Measurements from ENCODE around the gene CINP. TPM values are rescaled to one million over a fixed set of nuclear protein-coding genes. Genes with fewer than 3 reads are reported as not detected.

The CINP gene
- total RNA-seq, 4 donors from 2014 or later: 28.3 to 35.1 (median 29.4) TPM

DNA sequence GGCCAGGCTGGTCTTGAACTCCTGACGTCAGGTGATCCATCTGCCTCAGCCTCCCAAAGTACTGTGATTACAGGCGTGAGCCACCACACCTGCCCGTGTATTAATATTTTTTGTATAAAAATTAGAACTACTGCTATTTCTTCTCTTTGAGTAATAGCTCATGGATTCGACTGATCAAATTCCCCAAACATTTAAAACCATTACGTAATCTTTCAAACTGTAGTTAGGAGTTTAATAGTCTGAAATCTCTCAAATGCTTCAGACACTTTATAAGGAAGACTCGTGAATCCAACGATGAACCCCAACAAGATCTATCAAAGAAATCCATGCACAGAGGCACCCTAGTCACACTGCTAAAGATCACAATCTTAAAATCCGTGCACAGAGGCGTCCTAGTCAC, 16.1 kb upstream of the CINP start:
- H3K4me1 ChIP-seq: no peaks in the 10 kb centered on the region
- no peak overlapping the region for H3K27ac ChIP-seq
- H3K9me3 ChIP-seq: no peaks in the 10 kb centered on the region
- 92% methylated on average over 9 of the region's 9 CpGs for WGBS
- no peaks in the 10 kb centered on the region for H3K27me3 ChIP-seq
- H3K4me3 ChIP-seq: no peak overlapping the region
- TF ChIP-seq CTCF (IDR thresholded peaks at IDR 0.05): no peak
- TF ChIP-seq POLR2A (IDR thresholded peaks at IDR 0.05): no peak
- TF ChIP-seq EP300 (IDR thresholded peaks at IDR 0.05): no peak
- TF ChIP-seq POLR2AphosphoS5 (IDR thresholded peaks at IDR 0.05): no peak
- DNase-seq (ENCODE audit: low spot score in 2 of 2): no peak
- H3K36me3 ChIP-seq: peaks cover 36% of the 10 kb centered on the region

DNA sequence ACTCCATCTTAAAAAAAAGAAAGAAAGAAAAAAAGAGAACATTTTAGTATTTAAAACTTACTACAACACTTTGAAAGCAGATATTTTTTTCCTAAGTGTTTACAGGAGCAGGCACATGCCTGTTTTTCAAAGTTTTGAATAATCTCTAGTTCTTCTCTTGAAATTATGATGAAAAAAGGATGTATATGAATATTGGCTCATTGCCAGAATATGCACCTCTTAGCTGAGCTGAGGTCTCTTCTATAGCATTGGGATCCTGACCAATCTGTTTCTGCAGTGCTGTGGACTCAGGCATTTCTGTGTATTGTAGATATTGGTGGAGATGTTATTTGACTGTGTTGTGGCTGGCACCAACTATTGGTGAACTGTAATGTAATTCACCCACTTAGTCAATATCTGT, 15.0 kb upstream of the CINP start:
- H3K4me3 ChIP-seq: no peak overlapping the region

GRCh38 chr14:102375119-102375518, 12.4 kb upstream of the CINP start:
- TF ChIP-seq CTCF (IDR thresholded peaks at IDR 0.05) (no peak), POLR2A (IDR thresholded peaks at IDR 0.05) (no peak), EP300 (IDR thresholded peaks at IDR 0.05) (no peak), POLR2AphosphoS5 (IDR thresholded peaks at IDR 0.05) (no peak)
- no peaks in the 10 kb centered on the region for H3K4me1 ChIP-seq
- 95% methylated on average over 5 of the region's 5 CpGs for WGBS

More for the DNA sequence above, 15.0 kb upstream of the CINP start:
- no peaks in the 10 kb centered on the region for H3K27me3 ChIP-seq
- peaks cover 36% of the 10 kb centered on the region for H3K36me3 ChIP-seq
- TF ChIP-seq EP300 (IDR thresholded peaks at IDR 0.05) (no peak), POLR2AphosphoS5 (IDR thresholded peaks at IDR 0.05) (no peak), CTCF (IDR thresholded peaks at IDR 0.05) (no peak), POLR2A (IDR thresholded peaks at IDR 0.05) (no peak)
- no peaks in the 10 kb centered on the region for H3K9me3 ChIP-seq
- no peaks in the 10 kb centered on the region for H3K4me1 ChIP-seq
- DNase-seq (ENCODE audit: low spot score in 2 of 2): no peak
- H3K27ac ChIP-seq: no peak overlapping the region

GRCh38 chr14:102374264-102374663, 11.6 kb upstream of the CINP start:
- WGBS: 97% methylated on average over 2 of the region's 2 CpGs
- no peaks in the 10 kb centered on the region for H3K9me3 ChIP-seq
- DNase-seq (ENCODE audit: low spot score in 2 of 2): no peak
- H3K4me1 ChIP-seq: no peaks in the 10 kb centered on the region
- no peak overlapping the region for H3K4me3 ChIP-seq
- H3K27ac ChIP-seq: no peak overlapping the region
- TF ChIP-seq POLR2AphosphoS5 (IDR thresholded peaks at IDR 0.05) (no peak), CTCF (IDR thresholded peaks at IDR 0.05) (no peak), EP300 (IDR thresholded peaks at IDR 0.05) (no peak), POLR2A (IDR thresholded peaks at IDR 0.05) (no peak)
- no peaks in the 10 kb centered on the region for H3K27me3 ChIP-seq
- peaks cover 17% of the 10 kb centered on the region for H3K36me3 ChIP-seq

More at GRCh38 chr14:102375119-102375518, 12.4 kb upstream of the CINP start:
- DNase-seq (ENCODE audit: low spot score in 2 of 2): no peak
- no peak overlapping the region for H3K27ac ChIP-seq
- H3K9me3 ChIP-seq: no peaks in the 10 kb centered on the region
- no peak overlapping the region for H3K4me3 ChIP-seq
- no peaks in the 10 kb centered on the region for H3K27me3 ChIP-seq
- H3K36me3 ChIP-seq: peaks cover 21% of the 10 kb centered on the region

- H3K4me1 ChIP-seq: no peaks in the 10 kb centered on the region
- no peaks in the 10 kb centered on the region for H3K9me3 ChIP-seq
- 90% methylated on average over 3 of the region's 3 CpGs for WGBS
- TF ChIP-seq POLR2AphosphoS5 (IDR thresholded peaks at IDR 0.05): no peak
- no peak for TF ChIP-seq CTCF (IDR thresholded peaks at IDR 0.05)
- TF ChIP-seq EP300 (IDR thresholded peaks at IDR 0.05): no peak
- TF ChIP-seq POLR2A (IDR thresholded peaks at IDR 0.05): no peak
- no peaks in the 10 kb centered on the region for H3K27me3 ChIP-seq
- no peak for DNase-seq (ENCODE audit: low spot score in 2 of 2)
- H3K4me3 ChIP-seq: no peak overlapping the region
- no peak overlapping the region for H3K27ac ChIP-seq
- peaks cover 8% of the 10 kb centered on the region for H3K36me3 ChIP-seq
These were observed 10.4 kb upstream of the CINP start for GRCh38 chr14:102373110-102373509.

Measured in suprapubic skin (tissue), 4 donors.